ENCODE measurements around the gene RBM42.

GRCh38 chr19:35657904-35658700, 29.3 kb downstream of the RBM42 start:
- TF ChIP-seq, protein P1, sequence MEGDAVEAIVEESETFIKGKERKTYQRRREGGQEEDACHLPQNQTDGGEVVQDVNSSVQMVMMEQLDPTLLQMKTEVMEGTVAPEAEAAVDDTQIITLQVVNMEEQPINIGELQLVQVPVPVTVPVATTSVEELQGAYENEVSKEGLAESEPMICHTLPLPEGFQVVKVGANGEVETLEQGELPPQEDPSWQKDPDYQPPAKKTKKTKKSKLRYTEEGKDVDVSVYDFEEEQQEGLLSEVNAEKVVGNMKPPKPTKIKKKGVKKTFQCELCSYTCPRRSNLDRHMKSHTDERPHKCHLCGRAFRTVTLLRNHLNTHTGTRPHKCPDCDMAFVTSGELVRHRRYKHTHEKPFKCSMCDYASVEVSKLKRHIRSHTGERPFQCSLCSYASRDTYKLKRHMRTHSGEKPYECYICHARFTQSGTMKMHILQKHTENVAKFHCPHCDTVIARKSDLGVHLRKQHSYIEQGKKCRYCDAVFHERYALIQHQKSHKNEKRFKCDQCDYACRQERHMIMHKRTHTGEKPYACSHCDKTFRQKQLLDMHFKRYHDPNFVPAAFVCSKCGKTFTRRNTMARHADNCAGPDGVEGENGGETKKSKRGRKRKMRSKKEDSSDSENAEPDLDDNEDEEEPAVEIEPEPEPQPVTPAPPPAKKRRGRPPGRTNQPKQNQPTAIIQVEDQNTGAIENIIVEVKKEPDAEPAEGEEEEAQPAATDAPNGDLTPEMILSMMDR (IDR thresholded peaks at IDR 0.05) = no peak
- TF ChIP-seq POLR2A (IDR thresholded peaks at IDR 0.05) (no peak), POLR2AphosphoS5 (IDR thresholded peaks at IDR 0.05) (no peak), EP300 (IDR thresholded peaks at IDR 0.05) (no peak)

Measured in stomach (tissue), 4 donors.